IMR-90 (cell line): ENCODE results near the gene BLTP2.

Experiments
- MXI1 ChIP-seq: IDR thresholded peaks from 2 replicates; pipeline ENCODE4 v1.6.1; 2012; ENCODE audit warnings: low read depth, mild to moderate bottlenecking, low read length, moderate library complexity, borderline replicate concordance
- POLR2A ChIP-seq: IDR thresholded peaks from 2 replicates; pipeline ENCODE4 v1.6.1; 2012; ENCODE audit warnings: mild to moderate bottlenecking, low read depth, low read length
- RAD21 ChIP-seq: IDR thresholded peaks from 2 replicates; pipeline ENCODE4 v1.6.1; 2012; ENCODE audit warnings: low read length, improper control_type of control experiment
- SMC3 ChIP-seq: fragments of 150-350 bp; IDR thresholded peaks from 2 replicates; pipeline ENCODE4 v1.6.1; 2016; ENCODE audit warnings: low read depth, mild to moderate bottlenecking, antibody characterized with exemption, low read length, moderate library complexity
- TF ChIP-seq, protein P1 (sequence below): conservative IDR thresholded peaks from 2 replicates; pipeline ENCODE4 v1.5.1; 2012; ENCODE audit warnings: mild to moderate bottlenecking, low read depth, low read length, improper control_type of control experiment

DNA sequence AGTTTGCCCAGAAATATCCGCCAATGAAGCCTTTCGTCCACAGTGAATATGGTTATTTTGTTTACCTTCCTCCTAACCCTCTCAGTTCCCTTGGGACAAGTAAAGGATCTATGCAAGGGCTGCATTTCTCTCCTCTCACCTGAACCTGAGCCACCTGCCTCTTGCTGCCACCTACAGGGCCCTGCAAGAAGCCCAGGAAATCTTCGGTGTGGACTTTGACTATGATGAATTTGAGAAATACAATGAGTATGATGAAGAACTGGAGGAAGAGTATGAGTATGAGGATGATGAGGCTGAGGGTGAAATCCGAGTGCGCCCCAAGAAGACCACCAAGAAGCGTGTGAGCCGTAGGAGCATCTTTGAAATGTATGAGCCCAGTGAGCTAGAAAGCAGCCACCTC lies 31.0 kb upstream of the BLTP2 start:
- TF ChIP-seq RAD21, result no peak
- TF ChIP-seq, protein P1, sequence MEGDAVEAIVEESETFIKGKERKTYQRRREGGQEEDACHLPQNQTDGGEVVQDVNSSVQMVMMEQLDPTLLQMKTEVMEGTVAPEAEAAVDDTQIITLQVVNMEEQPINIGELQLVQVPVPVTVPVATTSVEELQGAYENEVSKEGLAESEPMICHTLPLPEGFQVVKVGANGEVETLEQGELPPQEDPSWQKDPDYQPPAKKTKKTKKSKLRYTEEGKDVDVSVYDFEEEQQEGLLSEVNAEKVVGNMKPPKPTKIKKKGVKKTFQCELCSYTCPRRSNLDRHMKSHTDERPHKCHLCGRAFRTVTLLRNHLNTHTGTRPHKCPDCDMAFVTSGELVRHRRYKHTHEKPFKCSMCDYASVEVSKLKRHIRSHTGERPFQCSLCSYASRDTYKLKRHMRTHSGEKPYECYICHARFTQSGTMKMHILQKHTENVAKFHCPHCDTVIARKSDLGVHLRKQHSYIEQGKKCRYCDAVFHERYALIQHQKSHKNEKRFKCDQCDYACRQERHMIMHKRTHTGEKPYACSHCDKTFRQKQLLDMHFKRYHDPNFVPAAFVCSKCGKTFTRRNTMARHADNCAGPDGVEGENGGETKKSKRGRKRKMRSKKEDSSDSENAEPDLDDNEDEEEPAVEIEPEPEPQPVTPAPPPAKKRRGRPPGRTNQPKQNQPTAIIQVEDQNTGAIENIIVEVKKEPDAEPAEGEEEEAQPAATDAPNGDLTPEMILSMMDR, result no peak
- no peak for TF ChIP-seq POLR2A
- TF ChIP-seq MXI1, result no peak
- no peak for TF ChIP-seq SMC3
